Stimulated activated CD8-positive, alpha-beta memory T cell treated with anti-CD3 and anti-CD28 coated beads, Interleukin-2, amount 100 ng/mL, for 48 hours (primary cell): ENCODE measurements around the gene IFTAP.
A peak's percentile ranks its signal among the peaks of the same experiment; 100 is the strongest.
"Not testable (repeated sequence)": the region's sequence is repeated elsewhere in the genome, so short reads cannot be mapped to it uniquely, and the experiment has no call there.

Experiments
- DNase-seq, 2 donors: peaks; one replicate each; pipeline ENCODE4 v3.0.0-alpha.2; 2020; ENCODE audit warnings: low read depth in 2 of 2

Gene IFTAP

DNA sequence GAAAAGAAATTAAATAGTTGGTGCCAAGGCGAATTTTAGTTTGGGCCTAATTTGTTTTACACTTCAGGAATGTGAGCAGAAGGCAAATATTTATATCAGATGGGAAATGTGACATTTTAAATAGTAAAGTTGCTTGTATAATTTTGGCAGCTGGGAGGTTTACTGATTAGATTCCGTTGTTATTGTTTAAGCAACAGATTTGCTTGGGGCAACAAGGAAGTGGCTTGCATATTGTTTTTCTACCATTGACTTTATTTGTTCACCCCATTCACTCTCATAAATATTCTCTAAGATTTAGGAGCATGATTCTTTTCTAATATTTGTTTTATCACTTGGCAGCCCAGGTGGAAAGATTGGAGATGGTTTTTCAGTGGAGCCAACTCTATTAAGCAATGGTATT is 44.3 kb downstream of the IFTAP start:
- no peak for DNase-seq

DNA sequence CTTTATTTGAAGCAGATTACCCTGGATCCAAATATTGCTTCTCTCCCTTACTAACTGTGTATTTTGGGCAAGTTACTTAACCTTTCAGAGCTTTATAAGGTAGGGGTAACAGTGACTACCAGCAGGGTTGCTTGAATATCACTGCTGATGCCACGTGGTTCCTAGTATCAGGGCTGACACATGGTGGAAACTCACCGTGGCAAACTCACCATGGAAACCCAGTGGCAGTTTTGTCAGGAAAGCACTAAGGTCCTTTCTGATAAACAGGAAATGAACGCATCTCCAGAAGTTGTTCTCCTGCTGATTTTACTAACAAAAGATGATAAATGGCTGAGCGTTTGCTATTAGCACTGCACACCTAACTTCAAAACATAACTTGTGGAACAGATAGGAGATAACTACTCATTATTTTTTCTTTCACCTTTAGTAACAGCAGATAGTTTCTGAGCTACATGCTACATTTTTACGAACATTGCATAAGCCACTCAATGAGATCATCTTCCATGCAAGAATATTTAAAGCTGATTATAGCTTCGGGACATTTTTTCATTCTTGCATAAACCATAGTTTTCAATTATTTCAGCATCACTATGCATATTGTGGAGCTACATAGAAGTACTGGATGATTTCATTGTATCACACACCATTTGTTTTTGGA is 63.4 kb downstream of the IFTAP start:
- no peak for DNase-seq

DNA sequence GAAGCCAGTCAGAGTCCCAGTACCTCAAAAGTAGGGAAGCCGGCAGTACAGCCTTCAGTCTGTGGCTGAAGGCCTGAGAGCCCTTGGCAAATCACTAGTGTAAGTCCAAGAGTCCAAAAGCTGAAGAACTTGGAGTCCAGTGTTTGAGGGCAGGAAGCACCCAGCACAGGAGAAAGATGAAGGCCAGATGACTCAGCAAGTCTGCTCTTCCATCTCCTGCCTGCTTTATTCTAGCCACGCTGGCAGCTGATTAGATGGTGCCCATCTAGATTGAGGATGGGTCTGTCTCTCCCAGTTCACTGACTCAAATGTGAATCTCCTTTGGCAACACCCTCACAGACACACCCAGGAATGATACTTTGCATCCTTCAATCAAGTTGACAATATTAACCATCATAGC is 67.1 kb downstream of the IFTAP start:
- DNase-seq = not testable (repeated sequence)

DNA sequence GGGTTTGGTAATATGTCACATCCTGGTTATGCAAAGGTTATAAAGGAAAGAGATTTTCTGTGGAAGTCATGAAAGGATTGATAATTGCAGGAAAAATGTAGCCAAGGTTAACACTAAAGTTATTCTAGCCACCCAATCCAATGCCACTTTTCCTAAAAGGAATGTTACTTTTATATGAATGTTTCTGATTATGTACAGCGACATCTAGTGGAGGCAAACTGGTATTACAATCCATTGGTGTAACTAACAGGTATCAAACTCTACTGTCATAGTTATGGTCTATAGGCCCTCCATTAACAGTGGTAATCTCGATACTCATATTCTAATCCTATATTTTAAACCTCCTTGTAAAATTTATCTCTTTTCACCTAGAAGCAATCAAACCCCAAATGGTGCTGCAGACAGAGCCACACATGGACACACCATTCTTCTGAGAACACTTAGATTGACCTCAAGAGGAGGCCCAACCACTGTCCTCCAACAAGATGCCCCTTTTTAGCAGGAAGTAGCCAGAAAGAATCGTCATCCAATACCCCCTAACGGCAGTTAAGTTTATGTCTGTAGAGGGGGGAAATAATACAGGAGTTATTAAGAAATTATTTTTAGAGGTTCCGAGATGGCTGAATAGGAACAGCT is 78.6 kb downstream of the IFTAP start:
- DNase-seq = no peak

DNA sequence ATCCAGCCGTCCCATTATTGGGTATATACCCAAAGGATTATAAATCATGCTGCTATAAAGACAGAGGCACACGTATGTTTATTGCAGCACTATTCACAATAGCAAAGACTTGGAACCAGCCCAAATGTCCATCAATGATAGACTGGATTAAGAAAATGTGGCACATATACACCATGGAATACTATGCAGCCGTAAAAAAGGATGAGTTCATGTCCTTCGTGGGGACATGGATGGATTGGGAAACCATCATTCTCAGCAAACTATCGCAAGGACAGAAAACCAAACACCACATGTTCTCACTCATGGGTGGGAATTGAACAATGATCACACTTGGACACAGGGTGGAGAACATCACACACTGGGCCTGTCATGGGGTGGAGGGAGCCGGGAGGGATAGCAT is 85.2 kb downstream of the IFTAP start:
- DNase-seq = not testable (repeated sequence)

DNA sequence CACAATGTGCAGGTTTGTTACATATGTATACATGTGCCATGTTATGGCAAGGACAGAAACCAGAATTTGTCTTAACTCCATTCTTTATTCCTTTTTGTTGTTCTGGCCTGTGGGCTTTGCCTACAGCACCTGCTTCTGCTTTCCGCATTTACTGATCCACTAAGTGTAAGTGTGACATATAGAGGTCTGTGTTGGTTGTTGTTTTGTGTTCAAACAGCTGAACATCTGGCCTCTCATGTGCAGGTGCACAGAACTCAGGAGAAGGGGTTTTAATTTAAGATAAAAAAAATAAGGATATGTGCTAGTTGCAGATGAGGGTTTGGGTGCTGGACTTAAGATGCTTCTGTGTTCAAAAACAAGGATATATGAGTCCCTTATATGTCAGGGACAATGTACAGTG is 89.5 kb downstream of the IFTAP start:
- no peak for DNase-seq

DNA sequence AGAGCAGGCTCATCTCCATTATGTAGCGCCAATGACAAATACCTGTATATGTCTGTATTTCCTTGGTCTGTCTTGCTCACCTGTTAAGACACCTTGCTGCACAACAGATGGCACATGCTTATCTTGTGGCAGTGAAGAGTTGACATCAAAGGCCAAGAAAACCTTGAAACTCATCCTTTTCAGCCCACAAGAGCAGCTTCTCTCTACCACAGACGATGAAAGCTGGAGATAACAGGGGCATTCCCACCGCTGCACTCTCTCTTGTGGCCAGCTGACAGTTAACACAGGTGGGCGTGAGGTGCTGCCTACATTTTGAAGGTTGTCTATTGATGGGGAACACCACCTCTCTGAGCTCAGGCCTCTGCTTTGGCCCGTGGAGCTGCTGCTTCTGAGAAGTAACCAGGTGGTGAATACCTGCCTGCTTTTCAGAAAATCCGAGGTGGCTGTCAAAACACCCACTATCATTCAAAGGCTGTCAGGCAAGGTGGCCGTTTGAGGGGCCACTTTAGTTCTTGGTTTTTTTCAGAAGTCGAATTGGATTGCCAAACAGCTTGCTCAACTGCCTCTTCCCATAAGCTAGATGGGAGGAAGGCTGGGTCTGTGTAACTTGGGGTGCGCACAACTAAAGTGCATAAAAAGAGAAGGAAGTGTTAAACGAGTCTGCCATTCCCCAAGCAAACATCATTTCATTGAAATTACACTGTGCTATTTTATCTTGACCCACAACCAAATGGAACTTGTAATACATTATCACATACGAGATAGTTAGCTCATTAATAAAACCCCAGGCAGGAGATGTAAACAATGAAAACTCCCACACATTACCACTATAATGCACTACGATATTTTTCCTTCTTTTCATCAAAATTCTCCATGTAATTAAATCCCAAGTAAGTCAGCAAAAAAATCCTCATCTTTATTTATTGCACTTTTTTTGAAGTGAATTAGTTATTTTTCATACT is 90.8 kb downstream of the IFTAP start:
- DNase-seq = peak; percentile 2 to 13

DNA sequence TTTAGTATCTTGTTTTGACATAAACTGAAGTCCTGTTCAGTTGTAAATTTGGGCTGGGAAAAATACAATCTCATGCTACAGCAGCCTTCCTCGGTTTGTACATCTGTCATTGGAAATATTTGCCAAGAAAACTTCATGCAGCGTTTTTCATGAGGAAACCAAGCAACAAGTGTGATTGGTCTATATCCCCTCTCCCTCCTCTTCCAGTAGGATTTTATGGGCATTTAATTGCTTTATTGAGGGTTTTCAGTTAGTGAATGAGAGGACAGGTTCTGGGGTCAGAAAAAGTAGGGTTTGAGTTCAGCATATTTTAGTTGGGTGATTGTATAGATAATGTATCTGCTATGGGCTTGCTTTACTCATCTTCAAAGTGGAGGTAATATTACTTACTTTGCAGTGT is 93.8 kb downstream of the IFTAP start:
- DNase-seq = no peak

DNA sequence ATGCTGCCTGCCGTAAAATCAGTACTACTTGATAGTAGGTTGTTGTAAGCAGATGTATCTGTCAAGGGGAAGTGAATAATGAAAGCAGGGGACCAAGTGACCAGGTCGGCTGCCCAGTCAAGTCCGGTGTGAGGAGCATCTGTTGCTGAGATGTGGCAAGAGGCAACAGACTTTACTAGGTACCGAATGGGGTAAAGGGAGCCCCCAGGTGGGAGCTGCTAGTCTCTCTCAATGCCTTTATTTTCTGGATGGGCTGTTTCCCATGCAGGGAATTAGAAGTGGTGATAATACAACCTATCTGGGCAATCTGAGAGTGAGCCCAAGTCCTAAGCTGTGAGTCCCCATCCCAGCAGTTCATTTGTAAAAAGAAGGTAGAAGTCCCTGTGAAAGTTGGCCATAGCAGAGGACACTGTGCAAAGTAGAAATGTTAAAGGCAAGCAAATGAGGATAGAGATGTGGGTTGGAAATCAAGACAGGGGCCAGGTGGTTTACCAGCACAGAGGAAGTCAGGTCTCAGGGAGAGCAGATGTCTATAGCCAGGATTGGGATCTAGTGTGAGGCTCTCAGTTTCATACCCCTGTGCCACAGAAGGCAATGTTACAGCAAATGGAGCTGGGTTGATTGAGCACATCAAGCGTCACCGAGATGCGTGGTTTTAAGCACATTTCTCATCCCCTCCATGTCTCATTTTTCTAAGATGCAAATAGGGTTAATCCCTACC is 94.4 kb downstream of the IFTAP start:
- no peak for DNase-seq

DNA sequence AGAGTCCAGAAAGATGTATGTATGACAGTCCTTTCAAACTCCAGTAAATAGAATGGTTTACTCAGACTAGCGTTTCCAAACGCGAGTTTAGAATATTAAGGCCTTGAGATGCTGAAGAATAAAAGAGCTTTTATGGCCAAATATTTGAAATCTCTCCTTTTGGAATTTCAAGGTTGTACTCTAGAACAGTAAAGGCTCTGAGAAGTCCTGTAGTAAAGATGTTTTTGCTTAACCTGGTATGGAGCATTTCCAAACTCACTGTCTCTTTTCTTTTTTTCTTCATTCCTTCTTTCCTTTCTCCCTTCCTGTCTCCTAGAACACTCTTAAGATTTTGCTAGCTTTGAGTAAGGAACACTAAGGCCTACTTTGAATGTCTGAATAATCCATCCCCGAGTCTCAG is 95.1 kb downstream of the IFTAP start:
- DNase-seq = no peak

DNA sequence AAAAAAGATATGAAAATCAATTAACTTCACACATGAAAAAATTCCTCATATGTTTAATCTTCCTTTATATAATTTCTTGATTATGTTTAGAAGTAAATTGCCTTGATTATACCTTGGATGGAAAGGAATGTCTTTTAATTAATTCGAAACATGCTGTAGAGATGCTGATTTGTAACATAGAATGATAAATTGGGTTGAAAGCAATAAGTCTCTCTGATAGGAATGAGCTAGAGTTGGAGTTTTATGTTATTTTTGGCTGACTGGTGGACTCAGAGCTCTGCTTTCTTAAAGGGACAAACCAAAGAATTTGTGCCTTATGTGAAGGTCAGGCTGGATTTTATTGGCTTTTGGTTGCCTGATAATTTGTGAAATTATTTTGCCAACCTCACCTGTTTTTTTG is 98.4 kb downstream of the IFTAP start:
- no peak for DNase-seq

DNA sequence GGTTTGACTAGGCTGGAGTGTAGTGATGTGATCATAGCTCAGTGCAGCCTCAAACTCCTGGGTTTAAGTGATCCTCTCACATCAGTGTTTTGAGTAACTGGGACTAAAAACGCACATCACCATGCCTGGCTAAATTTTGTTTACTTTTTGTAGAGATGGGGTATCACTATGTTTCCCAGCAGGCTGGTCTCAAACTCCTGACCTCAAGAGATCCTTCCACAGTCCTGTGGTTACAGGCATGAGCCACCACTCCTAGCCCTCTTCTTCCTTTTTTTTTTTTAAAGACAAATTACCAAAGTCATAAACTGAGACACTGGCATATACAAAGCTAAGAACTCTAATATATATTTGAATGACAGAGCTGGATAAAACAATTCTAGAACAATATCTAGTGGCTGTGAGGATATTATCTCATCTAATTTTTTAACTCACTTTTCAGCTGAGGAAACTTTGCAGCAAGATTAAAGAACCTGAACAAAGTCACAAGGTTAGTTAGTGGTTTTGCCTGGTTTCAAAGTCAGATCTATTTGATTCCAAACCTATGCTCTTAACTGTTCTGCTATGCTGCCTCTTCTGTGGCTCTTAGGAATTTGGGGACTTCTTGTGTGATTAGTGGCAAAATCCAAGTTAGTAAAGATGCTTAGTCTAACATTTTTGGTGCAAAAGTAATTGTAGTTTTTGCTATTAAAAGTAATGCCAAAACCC is 99.0 kb downstream of the IFTAP start:
- DNase-seq = no peak

DNA sequence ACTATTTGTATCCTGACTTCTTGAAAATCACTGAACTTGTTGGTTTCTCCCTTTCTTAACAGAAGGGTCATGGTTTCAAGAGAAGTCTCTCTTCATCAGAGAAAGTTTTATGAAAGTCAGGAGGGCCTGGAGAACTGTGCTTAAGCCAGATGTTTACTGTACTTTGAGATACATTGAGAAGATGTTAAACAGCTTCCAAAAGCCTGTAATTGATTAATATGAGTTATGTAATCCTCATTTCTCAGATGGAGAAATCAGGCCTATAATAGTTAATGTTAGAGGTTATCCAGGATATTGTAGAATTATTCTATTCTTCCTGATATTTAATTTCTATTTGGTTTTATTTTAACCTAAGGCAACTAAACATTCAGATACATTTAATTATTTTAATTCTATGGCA is 100.8 kb downstream of the IFTAP start:
- no peak for DNase-seq

DNA sequence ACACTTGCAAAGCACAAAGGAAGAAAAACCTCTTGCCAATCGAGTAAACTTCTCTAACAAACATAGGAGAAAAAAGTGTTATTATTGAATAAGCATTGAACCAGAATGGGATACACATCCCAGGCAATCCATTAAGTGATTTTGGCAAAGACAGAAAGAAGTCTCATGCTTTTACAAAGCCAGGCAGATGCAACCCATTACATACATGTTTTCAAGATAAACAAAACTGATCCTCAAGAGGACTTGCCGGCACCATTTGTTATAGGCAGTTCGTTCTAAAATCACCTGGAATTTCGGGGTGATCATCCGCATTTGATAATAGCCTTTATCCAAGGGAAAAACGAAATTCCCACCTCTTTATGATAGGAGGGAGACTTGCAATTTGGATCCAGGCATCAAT is 101.3 kb downstream of the IFTAP start:
- DNase-seq = no peak

DNA sequence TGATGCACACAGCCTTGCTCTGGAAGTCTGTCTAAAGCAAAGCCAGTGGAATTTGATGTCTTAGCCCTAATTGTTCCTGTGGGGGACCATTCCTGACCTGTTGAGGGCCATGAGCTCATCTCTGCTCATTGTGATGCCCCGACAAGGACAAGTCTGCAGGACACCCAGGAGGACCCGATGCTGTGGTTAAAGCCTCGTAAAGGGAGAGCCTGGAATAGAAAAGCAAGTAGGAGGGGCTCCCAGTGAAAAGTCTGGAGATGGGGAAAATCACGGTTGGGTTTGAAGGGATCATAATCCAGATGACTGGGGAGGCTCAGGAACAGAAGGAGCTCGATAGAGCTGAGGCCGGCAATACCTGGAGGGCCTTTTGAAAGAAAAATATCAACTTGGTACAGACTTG is 102.2 kb downstream of the IFTAP start:
- no peak for DNase-seq

DNA sequence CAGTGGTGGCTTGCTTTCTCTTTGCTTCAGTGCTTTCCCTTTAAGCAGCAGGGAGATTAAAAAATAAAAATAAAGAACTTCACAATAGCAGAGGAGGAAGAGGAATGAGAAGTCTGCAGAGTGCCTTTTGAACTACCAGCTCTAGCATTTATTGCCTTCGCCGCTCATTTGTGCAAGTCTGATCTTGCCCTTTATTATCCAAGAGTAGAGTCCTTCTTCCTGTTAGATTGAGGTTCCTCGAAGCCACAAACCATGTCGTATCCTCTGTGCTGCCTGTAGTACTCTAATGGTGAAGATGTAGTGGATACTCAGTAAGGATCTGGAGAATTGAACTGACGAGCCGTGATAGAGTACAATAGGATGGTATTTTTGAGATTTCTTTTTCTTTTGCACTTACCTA is 105.0 kb downstream of the IFTAP start:
- no peak for DNase-seq

DNA sequence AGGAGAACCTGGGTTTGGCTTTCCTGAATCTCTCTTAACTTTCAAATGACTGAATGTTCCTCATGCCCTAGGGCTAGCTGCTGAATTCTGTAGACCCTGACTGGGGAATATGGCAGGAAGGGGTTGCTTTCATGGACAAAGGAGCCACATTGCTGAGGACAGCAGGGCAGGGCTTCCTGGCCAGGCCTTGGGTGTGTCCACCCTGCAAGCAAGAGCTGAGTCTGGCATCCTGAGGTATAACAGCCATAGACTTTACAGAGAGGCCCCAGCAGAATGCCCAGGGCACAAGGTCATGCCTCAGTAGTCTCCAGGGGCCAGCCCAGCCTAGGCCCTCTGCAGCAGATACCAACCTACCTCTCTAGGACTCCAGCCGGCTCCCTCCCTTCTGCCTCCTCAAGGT is 105.9 kb downstream of the IFTAP start:
- no peak for DNase-seq

DNA sequence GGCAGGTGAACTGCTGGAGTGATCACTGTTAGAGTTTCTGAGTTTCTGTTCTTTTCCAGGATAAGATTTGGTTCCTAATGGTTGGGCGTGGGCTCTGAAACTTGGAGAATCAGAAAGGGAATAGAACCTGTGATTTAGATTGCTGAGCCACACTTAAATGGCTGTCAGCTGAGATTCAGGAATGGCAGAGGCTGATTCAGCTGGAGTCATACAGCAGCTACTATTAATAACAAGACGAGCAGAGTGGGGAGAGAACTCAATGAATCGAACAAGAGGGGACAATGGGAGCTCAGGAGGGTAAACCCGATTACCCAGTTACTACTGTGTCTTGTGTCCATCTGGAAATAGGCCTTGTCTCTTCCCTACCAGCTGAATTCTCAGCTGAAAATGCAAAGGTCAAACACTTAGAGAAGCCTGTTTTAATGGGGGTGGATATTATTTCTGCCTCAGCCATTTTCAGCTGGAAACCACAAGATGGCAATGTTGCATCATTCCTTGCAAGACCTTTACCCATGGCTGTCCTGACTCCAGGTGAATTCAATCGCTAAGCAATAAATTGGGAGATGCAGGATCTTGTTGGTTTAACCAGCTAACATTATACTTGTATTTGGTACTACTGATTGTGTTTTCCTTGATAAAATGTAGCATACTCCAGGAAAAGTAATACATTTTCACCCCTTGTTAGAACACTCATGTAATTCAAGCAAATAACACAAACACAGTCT is 108.2 kb downstream of the IFTAP start:
- DNase-seq = no peak

DNA sequence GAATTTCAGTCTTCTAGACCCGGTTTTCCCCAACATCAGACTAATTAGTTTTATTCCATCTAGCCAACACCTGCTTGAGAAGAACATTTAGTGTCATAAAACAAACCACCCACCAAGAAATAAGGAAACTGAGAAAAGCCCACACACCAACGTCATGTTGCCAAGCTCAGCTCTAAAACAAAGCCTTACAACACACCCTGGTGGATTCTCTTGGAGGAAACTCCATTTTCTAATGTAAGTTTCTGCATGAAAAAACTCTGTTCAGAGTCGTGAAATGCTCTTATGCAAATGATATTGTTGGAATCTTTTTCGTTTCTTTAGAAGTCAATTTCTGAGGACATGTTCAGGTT is 108.7 kb downstream of the IFTAP start:
- no peak for DNase-seq
